Body of pancreas (tissue), 4 donors: Measurements from ENCODE around the gene UFL1. TPM values are rescaled to one million over a fixed set of nuclear protein-coding genes. Genes with fewer than 3 reads are reported as not detected.
"Not testable (repeated sequence)": the region's sequence is repeated elsewhere in the genome, so short reads cannot be mapped to it uniquely, and the experiment has no call there.

ENCODE experiments used
- ATAC-seq: fragments of 150-250 bp; one replicate; pipeline ENCODE4 v1.9.1; 2016
- DNase-seq, 4 donors: peaks; one replicate each; pipeline ENCODE4 v3.0.0-alpha.2; 2019
- H3K27ac ChIP-seq, 4 donors: fragments of 200-600 bp; sonication (generic); 1 replicate in 3 of 4; 2 replicates in 1 of 4; pipeline versions ENCODE4 v1.5.1 to v1.6.1; 2016 to 2019; ENCODE audit warnings: mild to moderate bottlenecking in 1 of 4, mixed read lengths in 1 of 4, moderate library complexity in 1 of 4
- H3K27me3 ChIP-seq, 2 donors: fragments of 200-600 bp; sonication (generic); one replicate each; pipeline ENCODE4 v1.6.0; 2016; ENCODE audit warnings: mild to moderate bottlenecking in 1 of 2
- H3K36me3 ChIP-seq, 2 donors: fragments of 200-600 bp; sonication (generic); replicated peaks in 1 of 2; 2 replicates each; pipeline ENCODE4 v1.5.1; 2016; ENCODE audit warnings: low read depth in 2 of 2; ENCODE audit not compliant: insufficient read depth in 1 of 2
- H3K4me1 ChIP-seq: fragments of 200-600 bp; sonication (generic); one replicate; pipeline ENCODE4 v1.6.0; 2016
- H3K4me3 ChIP-seq, 2 donors: fragments of 200-600 bp; sonication (generic); 1 replicate in 1 of 2; 2 replicates in 1 of 2; pipeline ENCODE4 v1.5.1; 2016 to 2019
- H3K9me3 ChIP-seq, 3 donors: fragments of 200-600 bp; sonication (generic); 1 replicate in 2 of 3; 2 replicates in 1 of 3; pipeline ENCODE4 v1.5.1; 2016
- POLR2A ChIP-seq, 3 donors: fragments of 450-650 bp; IDR thresholded peaks; one replicate each; pipeline ENCODE4 v1.6.1; 2016; ENCODE audit warnings: antibody characterized with exemption in 3 of 3, mild to moderate bottlenecking in 2 of 3
- WGBS, 2 donors: methylation state at CpG; one replicate each; pipeline ENCODE4 v1.1.5; 2017; 5-methylcytosine and 5-hydroxymethylcytosine counted together
- intact Hi-C: fragments of 100-400 bp; cut with DNase I; formaldehyde crosslinking; loops from one replicate; pipeline ENCODE4 v1.15.1; 2023
- total RNA-seq, 2 donors: library from RNA; depleted of rRNA; stranded (reverse); fragments of >200 nt; gene quantifications; one replicate each; pipeline ENCODE4 v1.1.0, GENCODE V29; 2016
- TF ChIP-seq, protein P1 (sequence below), 7 experiments: fragments of 450-650 bp in 4 of 7; fragments of 200-600 bp in 3 of 7; sonication (generic) in 3 of 7; IDR thresholded peaks; one replicate each; pipeline ENCODE4 v1.5.1; 2016 to 2019; ENCODE audit warnings: antibody characterized with exemption in 7 of 7

Gene UFL1
- total RNA-seq, 2 donors from 2014 or later, result 15.5 to 21.0 TPM

DNA sequence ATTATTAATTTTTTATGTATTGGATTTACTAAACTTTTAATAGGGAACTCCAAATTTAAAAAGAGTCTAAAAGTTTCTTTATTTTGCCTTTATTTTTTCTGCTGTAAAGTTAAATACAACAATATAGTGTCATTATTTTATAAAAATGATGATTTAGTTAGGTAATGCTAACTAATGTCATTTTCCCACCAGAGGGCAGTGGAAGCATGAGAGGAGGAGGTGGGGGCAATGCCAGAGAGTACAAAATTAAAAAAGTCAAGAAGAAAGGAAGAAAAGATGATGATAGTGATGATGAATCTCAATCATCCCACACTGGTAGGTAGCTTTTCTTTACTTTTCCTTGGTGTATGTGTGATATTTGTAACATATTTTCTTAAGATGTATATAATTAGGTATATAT, 21.1 kb downstream of the UFL1 start:
- peaks cover 13 to 33% of the 10 kb centered on the region in 2 donors for H3K36me3 ChIP-seq
- intact Hi-C loops, result no loop called here
- DNase-seq, result no peak

GRCh38 chr6:96545882-96546281, 24.3 kb downstream of the UFL1 start:
- intact Hi-C loops, result no loop called here
- ATAC-seq (no peak), DNase-seq (no peak)
- peaks cover 8 to 32% of the 10 kb centered on the region in 2 donors for H3K36me3 ChIP-seq
- WGBS, 2 donors, result 97% methylated on average over 3 of the region's 3 CpGs
- H3K27me3 ChIP-seq, result no peaks in the 10 kb centered on the region
- H3K27ac ChIP-seq, result no peak overlapping the region
- no peaks in the 10 kb centered on the region for H3K4me1 ChIP-seq
- no peaks in the 10 kb centered on the region for H3K9me3 ChIP-seq
- TF ChIP-seq POLR2A (IDR thresholded peaks at IDR 0.05), result no peak
- TF ChIP-seq, protein P1, sequence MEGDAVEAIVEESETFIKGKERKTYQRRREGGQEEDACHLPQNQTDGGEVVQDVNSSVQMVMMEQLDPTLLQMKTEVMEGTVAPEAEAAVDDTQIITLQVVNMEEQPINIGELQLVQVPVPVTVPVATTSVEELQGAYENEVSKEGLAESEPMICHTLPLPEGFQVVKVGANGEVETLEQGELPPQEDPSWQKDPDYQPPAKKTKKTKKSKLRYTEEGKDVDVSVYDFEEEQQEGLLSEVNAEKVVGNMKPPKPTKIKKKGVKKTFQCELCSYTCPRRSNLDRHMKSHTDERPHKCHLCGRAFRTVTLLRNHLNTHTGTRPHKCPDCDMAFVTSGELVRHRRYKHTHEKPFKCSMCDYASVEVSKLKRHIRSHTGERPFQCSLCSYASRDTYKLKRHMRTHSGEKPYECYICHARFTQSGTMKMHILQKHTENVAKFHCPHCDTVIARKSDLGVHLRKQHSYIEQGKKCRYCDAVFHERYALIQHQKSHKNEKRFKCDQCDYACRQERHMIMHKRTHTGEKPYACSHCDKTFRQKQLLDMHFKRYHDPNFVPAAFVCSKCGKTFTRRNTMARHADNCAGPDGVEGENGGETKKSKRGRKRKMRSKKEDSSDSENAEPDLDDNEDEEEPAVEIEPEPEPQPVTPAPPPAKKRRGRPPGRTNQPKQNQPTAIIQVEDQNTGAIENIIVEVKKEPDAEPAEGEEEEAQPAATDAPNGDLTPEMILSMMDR (IDR thresholded peaks at IDR 0.05), result no peak
- H3K4me3 ChIP-seq, result no peak overlapping the region

More for the DNA sequence above, 21.1 kb downstream of the UFL1 start:
- H3K27ac ChIP-seq, result no peak overlapping the region
- H3K9me3 ChIP-seq, result no peaks in the 10 kb centered on the region
- no peaks in the 10 kb centered on the region for H3K27me3 ChIP-seq
- H3K4me3 ChIP-seq, result no peak overlapping the region
- peaks cover 2% of the 10 kb centered on the region for H3K4me1 ChIP-seq
- TF ChIP-seq, protein P1 (IDR thresholded peaks at IDR 0.05), result peak in 3 of 7 experiments; percentile 9 to 25 (median 20)
- no peak for TF ChIP-seq POLR2A (IDR thresholded peaks at IDR 0.05)
- no peak for ATAC-seq

DNA sequence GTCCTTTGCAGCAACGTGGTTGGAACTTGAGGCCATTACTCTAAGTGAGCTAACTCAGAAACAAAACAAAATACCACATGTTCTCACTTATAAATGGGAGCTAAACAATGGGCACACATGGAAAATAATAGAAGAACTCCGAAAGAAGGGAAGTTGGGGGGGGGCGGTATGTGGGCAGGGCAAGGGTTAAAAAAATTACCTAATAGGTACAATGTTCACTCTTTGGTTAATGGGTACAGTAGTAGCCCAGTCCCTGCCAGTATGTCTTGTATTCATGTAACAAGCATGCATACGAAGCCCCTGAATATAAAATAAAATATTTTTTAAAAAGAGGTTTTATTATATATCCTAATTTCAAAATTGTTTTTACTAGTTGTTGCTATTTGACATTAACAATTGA, 26.0 kb downstream of the UFL1 start:
- no peaks in the 10 kb centered on the region for H3K27me3 ChIP-seq
- no peaks in the 10 kb centered on the region for H3K4me1 ChIP-seq
- ATAC-seq (no peak), DNase-seq (no peak)
- intact Hi-C loops, result no loop called here
- H3K36me3 ChIP-seq, result peaks cover 8 to 43% of the 10 kb centered on the region in 2 donors
- no peak overlapping the region for H3K27ac ChIP-seq
- H3K4me3 ChIP-seq, result no peak overlapping the region
- H3K9me3 ChIP-seq, result no peaks in the 10 kb centered on the region
- WGBS, 2 donors, result 93 to 96% methylated on average over 4 of the region's 4 CpGs
- TF ChIP-seq, protein P1 (IDR thresholded peaks at IDR 0.05), result no peak
- TF ChIP-seq POLR2A (IDR thresholded peaks at IDR 0.05), result no peak

GRCh38 chr6:96554558-96554957, 33.0 kb downstream of the UFL1 start:
- TF ChIP-seq, protein P1 (IDR thresholded peaks at IDR 0.05), result no peak
- TF ChIP-seq POLR2A (IDR thresholded peaks at IDR 0.05), result no peak
- Histone ChIP-seq H3K27ac (no peak overlapping the region), H3K4me3 (no peak overlapping the region), H3K9me3 (no peaks in the 10 kb centered on the region), H3K27me3 (no peaks in the 10 kb centered on the region), H3K36me3 (peaks cover 7 to 37% of the 10 kb centered on the region in 2 donors), H3K4me1 (no peaks in the 10 kb centered on the region)
- ATAC-seq (no peak), DNase-seq (no peak)
- intact Hi-C loops, result no loop called here
- 80 to 97% methylated on average over 4 of the region's 4 CpGs for WGBS, 2 donors

DNA sequence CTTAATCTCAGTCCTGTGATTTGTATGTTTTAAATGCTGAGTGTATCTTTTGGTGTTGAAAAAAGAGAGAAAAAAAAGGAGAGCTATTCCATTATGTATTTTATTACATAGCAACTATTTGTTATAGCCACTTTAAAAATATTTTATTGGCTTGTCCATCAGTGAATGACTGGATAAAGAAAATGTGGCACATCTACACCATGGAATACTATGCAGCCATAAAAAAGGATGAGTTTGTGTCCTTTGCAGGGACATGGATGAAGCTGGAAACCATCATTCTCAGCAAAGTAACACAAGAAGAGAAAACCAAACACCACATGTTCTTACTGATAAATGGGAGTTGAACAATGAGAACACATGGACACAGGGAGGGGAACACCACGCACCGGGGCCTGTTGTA, 38.1 kb downstream of the UFL1 start:
- H3K27ac ChIP-seq, ATAC-seq, intact Hi-C loops, H3K36me3 ChIP-seq, H3K27me3 ChIP-seq, H3K9me3 ChIP-seq, DNase-seq, H3K4me3 ChIP-seq, H3K4me1 ChIP-seq: not testable (repeated sequence)
- 94 to 100% methylated on average over 2 of the region's 2 CpGs for WGBS, 2 donors
